HG03571 (cell line): ENCODE results near the gene SPATA33.
"Not testable (repeated sequence)": the region's sequence is repeated elsewhere in the genome, so short reads cannot be mapped to it uniquely, and the experiment has no call there.

Experiments used
- ATAC-seq: cut with Tn5 transposase; IDR thresholded peaks from one replicate; pipeline ENCODE4 v1.9.1; 2021; ENCODE audit not compliant: unreplicated experiment

SPATA33 gene

DNA sequence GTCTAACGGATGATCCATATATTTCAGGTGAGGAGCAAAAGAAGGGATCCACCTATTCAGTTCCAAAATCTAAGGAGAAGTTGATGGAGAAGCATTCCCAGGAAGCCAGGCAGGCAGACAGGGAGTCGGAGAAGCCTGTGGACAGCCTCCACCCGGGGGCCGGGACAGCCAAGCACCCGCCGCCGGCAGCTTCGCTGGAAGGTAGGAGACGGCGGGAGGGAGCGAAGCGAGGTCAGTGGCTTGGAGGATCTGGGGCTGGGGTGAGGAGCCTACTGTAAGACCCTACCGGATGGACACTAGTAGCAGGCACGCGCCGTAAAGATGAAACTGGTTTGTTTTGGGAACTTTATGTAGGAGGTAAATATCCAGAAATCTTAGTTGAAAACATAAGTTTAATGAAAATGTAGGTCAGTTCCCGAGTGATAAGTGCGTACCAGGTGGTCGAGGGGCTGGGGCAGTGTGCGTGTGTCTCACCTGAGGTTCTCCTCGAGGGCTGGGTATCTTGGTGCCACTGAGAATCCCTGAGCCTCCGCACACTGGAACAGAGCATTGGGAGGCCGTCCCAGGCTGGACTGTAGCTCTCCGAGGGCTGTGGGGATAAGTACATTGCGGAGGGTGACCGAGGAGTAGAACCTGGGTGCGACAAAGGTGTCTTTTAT, 714 bp downstream of the SPATA33 start:
- no peak for ATAC-seq

DNA sequence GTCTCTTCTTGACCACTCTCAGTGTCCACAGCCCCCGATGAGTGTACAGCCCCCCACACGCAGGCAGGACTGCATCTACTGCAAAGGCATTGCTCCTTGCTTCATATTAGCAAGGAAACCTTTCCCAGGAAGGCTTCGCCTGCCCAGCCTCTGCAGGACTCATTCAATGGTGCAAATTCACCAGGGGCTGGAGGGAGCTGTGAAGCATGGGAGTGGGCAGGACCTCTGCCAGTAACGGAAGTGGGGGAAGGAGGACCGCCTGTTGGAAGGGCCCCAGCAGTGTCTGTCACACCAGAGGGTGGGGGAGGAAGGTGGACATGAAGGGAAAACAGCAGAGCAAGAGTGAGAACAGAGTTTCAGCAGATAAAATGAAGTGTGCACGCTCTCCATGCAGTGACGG, 2.5 kb downstream of the SPATA33 start:
- no peak for ATAC-seq

DNA sequence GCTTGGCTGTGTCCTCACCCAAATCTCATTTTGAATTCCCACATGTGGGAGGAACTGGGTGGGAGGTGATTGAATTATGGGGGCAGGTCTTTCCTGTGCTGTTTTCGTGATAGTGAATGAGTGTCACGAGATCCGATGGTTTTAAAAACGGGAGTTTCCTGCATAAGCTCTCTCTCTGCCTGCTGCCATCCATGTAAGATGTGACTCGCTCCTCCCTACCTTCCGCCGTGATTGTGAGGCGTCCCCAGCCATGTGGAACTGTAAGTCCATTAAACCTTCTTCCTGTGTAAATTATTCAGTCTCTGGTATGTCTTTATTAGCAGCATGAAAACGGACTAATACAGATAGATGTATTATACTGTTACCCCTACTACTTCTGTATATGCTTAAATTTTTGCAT, 3.6 kb downstream of the SPATA33 start:
- ATAC-seq, result no peak

DNA sequence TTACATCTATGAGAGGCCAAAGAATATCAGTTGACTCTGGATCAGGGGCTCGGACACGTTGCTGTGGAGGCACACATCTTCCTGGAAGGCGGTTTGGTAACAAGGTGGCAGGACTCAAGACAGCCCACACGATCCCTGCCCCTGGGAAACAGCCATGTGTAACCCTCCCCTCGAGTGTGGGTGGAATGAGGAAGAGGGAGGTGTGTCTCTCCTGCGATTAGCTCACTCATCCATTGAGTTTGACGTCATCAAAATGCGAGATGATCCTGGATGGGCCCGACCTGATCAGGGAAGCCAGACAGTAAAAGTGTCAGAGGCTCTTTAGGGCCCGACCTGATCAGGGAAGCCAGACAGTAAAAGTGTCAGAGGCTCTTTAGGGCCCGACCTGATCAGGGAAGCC, 6.6 kb downstream of the SPATA33 start:
- not testable (repeated sequence) for ATAC-seq

DNA sequence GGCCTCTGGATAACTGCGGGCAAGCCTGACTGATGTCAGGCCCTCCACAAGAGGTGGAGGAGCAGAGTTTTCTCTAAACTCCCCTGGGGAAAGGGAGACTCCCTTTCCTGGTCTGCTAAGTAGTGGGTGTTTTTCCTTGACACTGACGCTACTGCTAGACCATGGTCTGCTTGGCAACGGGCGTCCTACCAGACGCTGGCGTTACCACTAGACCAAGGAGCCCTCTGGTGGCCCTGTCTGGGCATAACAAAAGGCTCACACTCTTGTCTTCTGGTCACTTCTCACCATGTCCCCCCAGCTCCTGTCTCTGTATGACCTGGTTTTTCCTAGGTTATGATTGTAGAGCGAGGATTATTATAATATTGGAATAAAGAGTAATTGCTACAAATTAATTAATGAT, 9.4 kb downstream of the SPATA33 start:
- not testable (repeated sequence) for ATAC-seq

DNA sequence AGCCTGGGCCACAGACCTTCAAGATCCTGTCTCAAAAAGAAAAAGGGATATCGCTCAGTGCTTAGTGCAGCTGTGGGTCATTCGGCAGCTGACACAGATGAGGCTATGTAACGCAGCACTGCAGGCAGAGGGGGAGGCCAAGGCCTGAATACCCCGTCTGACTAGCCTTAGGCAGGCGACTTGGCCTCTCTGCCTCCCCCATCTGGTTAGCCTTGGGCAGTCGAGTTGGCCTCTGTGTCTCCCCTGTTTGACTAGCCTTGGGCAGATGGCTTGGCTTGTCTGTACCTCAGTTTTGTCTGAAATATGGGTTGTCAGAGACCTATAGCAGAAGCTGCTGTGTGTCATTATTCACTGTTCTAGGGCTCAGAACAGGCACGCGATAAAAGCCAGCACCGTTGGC, 10.0 kb downstream of the SPATA33 start:
- no peak for ATAC-seq

DNA sequence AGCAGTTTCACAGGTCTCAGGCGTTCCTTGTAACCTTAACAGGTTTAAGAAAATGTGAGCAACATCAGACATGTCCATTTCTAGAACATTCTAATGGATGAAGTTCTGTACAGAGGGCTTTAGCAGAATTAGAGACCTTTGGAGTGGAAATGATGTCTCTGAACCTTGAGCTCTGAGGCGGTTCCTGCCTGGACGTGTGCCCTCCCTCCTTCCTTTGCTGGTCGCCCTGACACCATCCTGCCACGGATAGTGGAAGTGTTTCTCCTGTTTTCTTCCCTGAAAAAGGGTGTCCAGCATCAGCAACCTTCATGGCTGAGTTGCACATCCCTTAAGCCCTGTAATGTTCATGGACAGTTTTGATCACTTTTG, 11.1 kb downstream of the SPATA33 start:
- no peak for ATAC-seq

DNA sequence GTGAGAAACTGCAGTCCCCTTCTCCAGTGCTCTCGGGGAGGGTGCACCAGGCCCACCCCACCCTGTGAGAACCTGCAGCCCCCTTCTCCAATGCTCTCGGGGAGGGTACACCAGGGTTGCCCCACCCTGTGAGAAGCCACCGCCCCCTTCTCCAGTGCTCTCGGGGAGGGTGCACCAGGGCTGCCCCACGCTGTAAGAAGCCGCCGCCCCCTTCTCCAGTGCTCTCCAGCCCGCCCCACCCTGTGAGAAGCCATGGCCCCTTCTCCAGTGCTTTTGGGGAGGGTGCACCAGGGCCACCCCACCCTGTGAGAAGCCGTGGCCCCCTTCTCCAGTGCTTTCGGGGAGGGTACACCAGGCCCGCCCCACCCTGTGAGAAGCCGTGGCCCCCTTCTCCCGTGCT, 12.1 kb downstream of the SPATA33 start:
- no peak for ATAC-seq

DNA sequence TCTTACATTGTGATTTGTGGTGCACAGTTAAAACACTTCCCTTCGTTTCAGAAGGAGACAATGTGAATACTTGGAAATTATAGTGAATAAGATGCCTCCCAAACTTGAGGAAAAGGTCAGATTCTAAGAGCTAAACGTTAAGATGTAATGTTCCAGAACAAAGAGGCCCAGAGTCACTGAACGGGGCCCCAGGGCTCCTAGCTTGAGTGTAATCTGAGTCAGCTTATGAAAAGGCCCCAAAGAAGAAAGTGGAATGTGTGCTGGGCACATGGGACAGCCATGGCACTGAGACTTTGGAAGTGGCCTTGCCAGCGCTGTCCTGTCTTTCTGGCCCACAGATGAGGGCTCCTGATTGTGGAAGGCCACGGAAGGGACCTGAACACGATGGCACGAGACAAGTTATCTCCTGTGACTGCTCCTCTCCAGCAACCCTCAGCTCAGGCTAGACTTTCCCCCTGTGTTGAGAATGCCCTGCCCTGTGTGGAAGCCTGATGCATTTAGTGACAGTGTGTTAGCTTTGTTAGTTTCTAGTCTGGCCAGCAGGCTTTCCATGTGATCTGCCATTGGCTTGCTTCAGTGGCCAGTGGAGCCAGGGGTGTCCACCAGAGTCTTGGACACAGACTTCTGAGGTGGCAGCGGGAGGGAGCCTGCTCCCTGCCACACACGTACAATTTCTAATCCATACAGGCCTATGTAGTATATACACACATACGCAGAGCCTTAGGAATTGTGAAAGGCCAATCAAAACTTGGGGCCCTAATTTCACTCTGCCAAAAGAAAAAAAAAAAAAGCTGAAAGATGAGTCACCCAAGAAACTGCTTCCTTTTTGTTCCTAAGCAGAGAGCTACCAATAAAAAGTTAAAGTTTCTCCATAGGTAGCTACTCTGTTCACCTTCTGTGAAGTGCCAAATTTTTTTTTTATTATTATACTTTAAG, 13.1 kb downstream of the SPATA33 start:
- ATAC-seq, result no peak

DNA sequence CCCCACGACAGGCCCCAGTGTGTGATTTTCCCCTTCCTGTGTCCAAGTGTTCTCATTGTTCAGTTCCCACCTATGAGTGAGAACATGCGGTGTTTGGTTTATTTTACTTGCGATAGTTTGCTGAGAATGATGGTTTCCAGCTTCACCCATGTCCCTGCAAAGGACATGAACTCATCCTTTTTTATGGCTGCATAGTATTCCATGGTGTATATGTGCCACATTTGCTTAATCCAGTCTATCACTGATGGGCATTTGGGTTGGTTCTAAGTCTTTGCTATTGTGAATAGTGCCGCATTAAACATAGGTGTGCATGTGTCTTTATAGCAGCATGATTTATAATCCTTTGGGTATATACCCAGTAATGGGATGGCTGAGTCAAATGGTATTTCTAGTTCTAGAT, 13.9 kb downstream of the SPATA33 start:
- not testable (repeated sequence) for ATAC-seq

DNA sequence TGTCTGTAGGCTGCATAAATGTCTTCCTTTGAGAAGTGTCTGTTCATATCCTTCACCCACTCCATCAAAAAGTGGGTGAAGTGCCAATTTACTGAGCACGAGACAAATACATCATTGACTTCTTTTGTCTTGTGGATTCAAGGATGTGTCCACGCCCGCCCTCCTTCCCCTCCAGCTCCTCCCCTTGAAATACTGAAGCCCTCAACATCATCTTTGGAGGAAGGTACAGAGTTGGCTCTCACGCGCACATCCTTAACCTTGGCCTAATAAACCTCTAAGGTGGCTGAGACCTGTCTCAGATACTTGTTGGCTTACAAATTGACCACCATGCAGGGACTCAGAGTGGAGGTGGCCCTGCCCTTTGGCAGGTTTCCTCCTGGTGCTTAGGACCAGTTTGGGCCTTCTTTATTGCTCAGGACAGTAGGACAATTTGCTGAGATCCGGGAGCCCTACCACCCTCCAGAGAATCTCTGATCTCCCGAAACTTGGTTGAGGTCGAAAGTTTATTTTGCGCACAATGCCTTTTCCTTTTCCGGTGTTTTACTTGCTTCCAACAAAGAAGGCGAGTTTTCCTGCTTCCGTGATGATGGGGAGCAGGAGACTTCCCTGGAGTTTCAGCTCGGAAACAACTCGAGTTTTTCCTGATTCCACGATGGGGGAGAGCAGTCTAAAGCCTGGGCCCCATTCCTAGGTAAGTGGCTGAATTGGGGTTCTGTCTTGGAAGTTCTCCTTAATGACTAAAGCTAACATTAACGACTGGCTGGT, 14.7 kb downstream of the SPATA33 start:
- ATAC-seq, result no peak

DNA sequence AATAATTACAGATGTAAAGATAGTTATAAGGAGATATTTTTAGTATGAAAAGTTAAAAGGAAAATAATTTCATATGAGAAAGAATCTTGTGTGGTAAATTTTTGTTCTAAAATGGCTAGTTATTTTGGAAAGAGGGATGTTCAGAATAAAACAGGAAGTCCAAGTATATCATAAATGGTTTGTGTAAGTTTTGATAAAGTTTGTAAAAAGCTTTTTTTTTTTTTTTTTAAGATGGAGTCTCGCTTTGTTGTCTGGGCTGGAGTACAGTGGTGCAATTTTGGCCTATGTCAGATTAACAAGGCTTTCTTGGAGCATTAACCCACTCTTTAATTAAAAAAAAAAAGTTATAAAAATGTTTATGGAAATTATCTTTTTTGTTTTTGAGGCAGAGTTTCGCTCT, 20.6 kb downstream of the SPATA33 start:
- ATAC-seq, result no peak

DNA sequence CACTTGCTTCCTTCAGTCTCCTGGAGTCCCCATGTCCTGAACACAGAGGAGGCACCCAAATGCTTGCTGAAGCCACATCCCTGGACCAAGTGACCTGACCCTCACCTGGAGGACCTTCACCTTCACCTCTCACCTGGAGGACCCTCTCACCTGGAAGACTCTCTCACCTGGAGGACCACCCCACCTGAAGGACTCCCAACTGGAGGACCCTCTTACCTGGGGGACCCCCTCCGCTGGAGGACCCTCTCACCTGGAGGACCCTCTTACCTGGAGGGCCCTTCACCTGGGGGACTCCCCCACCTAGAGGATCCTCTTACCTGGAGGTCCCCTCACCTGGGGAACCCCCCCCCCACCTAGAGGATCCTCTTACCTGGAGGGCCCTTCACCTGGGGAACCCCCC, 28.3 kb downstream of the SPATA33 start:
- ATAC-seq, result no peak

DNA sequence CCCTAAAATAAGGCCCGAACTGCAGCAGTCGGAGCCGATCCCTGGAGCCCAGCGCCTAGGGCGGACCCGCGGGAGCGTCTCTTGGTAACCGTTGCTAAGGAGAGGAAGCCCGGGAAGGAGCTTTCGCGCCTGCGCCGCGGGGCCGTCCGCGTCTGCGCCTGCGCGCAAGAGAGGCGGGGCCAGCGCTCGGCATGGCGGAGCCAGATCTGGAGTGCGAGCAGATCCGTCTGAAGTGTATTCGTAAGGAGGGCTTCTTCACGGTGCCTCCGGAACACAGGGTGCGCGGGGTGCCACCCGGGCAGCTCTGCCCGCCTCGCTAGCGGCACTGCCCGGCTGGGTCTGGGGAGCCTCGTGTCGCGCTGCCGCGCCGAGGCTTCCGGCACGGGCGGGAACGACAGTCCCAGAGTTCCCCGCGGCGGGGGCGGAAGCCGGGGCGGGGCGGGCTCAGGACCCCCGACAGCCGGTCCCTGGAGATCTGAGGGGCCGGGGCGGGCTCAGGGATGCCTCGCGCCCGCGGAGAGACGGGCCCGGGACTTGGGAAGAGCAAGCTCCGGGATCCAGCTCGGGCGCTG, 29.0 kb downstream of the SPATA33 start, which contains the start of gene CDK10:
CDK10 (plus strand) TSS at position 170 of the 572 bp plus-strand sequence; CDS start at position 192, 22 bp downstream.
- peak; percentile 69 for ATAC-seq

DNA sequence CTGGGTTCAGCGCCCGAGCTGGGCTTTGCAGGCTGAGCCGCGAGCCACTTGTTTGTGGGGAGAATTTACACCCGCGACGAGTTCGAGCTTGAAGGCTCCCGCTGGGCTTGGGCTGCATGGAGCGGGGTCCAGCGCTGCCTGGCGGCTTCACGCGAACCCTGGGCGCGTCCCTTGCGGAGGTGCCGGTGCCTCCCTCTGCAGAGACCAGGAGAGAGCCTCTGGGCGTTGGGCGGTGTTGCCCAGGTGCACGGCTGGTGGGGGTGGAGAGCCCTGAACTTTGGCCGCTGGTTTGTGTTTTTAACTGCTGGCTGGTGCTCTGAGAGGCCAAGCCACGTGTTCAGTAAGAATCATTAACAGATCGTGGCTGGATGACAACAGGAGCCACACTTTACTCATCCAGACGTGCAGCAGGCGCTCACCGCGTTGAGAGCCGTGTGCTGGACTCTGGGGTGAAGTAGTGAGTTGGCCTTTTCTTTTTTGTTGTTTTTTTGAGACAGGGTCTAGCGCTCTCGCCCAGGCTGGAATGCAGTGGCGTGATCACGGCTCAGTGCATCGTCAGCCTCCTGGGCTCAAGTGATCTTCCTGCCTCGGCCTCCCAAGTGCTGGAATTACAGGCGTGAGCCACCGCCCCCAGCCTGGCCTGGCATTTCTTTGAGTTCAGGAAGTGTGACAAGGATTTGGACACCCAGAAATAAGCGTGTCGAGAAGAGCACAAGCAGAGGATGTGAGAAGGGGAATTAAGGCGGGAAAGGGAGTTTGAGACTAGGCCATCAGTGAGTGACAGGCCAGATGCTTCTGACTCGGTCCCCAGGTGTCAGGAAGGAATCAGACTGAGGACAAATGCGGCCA, 29.7 kb downstream of the SPATA33 start:
- peak; percentile 39 for ATAC-seq

DNA sequence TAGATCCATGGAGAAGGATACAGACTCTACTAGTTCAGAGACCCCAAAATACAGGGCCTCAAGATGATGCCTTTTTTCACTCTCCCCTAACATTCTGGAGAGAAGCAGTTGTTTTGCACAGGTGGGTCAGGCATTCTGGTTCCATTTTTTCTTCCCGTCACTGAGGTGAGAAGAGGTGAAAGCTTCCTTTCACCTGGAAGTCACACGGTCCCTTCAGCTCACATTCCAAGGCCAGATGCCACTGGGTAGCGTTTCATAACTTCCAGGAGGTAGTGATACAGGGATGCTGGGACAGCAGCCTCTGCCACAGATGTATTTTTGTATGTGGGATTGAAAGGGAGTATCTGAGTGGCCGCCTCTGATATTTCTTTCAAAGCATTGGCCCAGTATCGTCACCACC, 30.8 kb downstream of the SPATA33 start:
- ATAC-seq, result no peak

DNA sequence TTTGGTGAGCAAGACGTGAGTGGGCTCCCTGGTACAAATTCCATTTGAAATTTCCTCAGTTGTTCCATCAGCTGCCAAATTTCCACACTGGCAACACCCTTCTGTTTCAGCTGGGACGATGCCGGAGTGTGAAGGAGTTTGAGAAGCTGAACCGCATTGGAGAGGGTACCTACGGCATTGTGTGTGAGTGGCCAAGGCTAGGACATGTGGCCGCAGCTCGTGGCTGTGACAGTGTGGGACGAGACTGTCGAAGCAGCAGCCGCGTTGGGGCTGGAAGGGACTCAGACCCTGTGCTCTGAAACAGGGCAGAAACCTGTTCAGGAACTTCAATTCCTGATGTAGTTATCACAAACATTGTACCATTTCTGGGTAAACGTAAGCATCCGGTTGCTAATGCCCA, 31.5 kb downstream of the SPATA33 start:
- no peak for ATAC-seq

DNA sequence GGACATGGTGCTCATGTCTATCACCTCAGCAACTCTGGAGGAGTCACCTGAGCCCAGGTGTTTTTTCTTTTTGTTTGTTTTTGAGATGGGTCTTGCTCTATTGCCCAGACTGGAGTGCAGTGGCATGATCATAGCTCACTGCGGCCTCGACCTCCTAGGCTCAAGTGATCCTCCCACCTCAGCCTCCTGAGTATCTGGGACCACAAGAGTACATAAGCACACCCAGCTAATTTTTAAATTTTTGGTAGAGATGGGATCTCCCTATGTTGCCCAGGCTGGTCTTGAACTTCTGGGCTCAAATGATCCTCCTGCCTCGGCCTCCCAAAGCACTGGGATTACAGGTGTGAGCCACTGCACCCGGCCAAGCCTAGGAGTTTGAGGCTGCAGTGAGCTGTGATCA, 32.0 kb downstream of the SPATA33 start:
- ATAC-seq, result not testable (repeated sequence)

DNA sequence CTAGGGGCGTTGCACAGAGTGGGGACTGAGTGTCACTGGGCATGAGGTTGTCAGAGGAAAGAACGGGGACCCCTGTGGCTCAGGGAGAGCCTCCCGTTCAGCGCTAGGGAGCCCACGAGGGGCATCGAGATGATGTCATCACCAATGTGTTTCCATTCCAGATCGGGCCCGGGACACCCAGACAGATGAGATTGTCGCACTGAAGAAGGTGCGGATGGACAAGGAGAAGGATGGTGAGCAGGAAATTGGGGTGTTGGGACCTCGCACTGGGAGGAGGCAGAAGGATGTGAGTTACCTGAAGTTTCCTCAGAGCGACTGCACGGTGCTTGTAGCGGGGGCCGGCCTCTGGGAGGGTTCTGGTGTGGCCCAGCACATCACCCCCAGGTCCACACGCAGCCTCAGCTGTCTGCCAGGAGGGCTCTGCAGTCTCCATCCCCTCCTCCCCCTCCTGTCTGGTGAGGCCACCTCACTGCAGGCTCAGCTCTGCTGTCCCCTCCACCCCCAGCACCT, 32.8 kb downstream of the SPATA33 start:
- ATAC-seq, result no peak
